Gastrocnemius medialis (tissue), 4 donors: Measurements from ENCODE around the gene MEIS3.
"Not testable (repeated sequence)": the region's sequence is repeated elsewhere in the genome, so short reads cannot be mapped to it uniquely, and the experiment has no call there.

ENCODE experiments used
- CTCF ChIP-seq, 5 experiments: fragments of 450-650 bp in 3 of 5; fragments of 200-600 bp in 2 of 5; sonication (generic) in 2 of 5; IDR thresholded peaks in 4 of 5; conservative IDR thresholded peaks in 1 of 5; 1 replicate in 4 of 5; 2 replicates in 1 of 5; pipeline ENCODE4 v1.5.1; 2016 to 2019; ENCODE audit warnings: antibody characterized with exemption in 5 of 5, mild to moderate bottlenecking in 3 of 5, moderate library complexity in 3 of 5
- POLR2A ChIP-seq, 2 donors: fragments of 450-650 bp; IDR thresholded peaks; one replicate each; pipeline ENCODE4 v1.6.1; 2017; ENCODE audit warnings: antibody characterized with exemption in 2 of 2, mild to moderate bottlenecking in 2 of 2, moderate library complexity in 2 of 2

DNA sequence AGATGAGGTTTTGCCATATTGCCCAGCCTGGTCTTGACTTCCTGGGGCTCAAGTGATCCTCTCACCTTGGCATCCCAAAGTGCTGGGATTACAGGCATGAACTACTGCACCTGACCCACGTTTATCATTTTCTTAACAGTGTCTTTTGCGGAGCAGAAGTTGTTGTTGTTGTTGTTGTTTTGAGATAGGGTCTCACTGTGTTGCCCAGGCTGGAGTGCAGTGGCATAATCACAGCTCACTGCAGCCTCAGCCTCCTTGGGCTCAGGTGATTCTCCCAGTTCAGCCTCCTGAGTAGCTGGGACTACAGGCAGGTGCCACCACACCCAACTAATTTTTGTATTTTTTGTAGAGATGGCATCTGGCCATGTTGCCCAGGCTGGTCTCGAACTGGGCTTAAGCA, 31.7 kb downstream of the MEIS3 start:
- not testable (repeated sequence) for TF ChIP-seq POLR2A (IDR thresholded peaks at IDR 0.05); CTCF (IDR thresholded peaks at IDR 0.05 in 4 of 5, conservative IDR thresholded peaks at IDR 0.05 in 1 of 5)
